ENCODE measurements around the gene TXNRD1. TPM values are rescaled to one million over a fixed set of nuclear protein-coding genes. Genes with fewer than 3 reads are reported as not detected.
"Not testable (repeated sequence)": the region's sequence is repeated elsewhere in the genome, so short reads cannot be mapped to it uniquely, and the experiment has no call there.

TXNRD1 gene
- total RNA-seq, 1 donor from 2014 or later = 82.7 TPM

DNA sequence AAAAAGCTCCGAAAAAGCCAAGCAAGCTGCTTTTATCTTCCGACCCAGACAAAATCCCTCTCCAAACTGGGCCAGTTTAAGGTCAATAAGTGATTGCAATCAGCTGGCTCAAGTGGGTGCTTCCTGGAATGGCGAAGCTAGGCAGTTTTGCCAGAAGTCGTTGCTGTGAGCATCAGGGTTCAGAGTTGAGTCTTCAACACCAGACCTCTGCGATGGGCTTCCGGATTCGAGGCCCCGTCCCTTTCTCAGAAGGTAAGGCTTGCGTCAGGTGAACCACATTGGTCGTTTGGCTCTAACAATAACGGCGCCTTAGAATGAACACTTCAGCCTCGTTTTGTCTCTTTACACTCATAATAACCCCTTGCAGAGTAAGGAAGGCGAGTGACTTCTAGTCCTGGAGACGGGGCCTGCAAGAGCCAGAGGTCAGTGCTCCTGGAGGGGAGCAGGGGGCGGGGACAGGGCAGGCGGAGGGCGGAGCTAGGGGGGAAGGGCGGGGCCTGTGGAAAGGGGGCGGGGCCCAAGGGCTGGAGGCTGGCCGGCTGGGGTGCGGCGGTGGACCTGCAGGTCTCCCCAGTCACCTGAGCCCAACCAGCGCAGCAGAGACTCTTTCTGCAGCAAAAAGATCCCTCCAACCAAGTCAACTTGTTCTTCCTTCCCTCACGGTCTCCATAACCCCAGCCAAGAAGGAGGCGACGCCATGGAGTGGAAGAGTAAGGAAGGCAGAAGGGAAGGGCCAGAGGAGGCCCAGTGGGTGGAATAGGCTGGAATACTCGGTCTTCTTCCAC lies 43.6 kb upstream of the TXNRD1 start:
- peaks cover 3% of the 10 kb centered on the region for H3K27me3 Mint-ChIP-seq (ENCODE audit: low read depth)
- no peak overlapping the region for H3K27ac Mint-ChIP-seq (ENCODE audit: unreplicated experiment)
- TF ChIP-seq, protein P1, sequence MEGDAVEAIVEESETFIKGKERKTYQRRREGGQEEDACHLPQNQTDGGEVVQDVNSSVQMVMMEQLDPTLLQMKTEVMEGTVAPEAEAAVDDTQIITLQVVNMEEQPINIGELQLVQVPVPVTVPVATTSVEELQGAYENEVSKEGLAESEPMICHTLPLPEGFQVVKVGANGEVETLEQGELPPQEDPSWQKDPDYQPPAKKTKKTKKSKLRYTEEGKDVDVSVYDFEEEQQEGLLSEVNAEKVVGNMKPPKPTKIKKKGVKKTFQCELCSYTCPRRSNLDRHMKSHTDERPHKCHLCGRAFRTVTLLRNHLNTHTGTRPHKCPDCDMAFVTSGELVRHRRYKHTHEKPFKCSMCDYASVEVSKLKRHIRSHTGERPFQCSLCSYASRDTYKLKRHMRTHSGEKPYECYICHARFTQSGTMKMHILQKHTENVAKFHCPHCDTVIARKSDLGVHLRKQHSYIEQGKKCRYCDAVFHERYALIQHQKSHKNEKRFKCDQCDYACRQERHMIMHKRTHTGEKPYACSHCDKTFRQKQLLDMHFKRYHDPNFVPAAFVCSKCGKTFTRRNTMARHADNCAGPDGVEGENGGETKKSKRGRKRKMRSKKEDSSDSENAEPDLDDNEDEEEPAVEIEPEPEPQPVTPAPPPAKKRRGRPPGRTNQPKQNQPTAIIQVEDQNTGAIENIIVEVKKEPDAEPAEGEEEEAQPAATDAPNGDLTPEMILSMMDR (IDR thresholded peaks at IDR 0.05) = no peak
- H3K4me1 Mint-ChIP-seq (ENCODE audit: low read depth) = no peaks in the 10 kb centered on the region
- H3K9me3 Mint-ChIP-seq (ENCODE audit: low read depth) = no peaks in the 10 kb centered on the region
- no peak overlapping the region for H3K4me3 Mint-ChIP-seq (ENCODE audit: unreplicated experiment)
- DNase-seq (ENCODE audit: low spot score) = no peak
- H3K36me3 Mint-ChIP-seq (ENCODE audit: low read depth) = no peaks in the 10 kb centered on the region

- Mint-ChIP-seq H3K36me3 (ENCODE audit: low read depth) (no peaks in the 10 kb centered on the region), H3K9me3 (ENCODE audit: low read depth) (no peaks in the 10 kb centered on the region), H3K4me3 (ENCODE audit: unreplicated experiment) (no peak overlapping the region), H3K4me1 (ENCODE audit: low read depth) (peaks cover 5% of the 10 kb centered on the region), H3K27me3 (ENCODE audit: low read depth) (peaks cover 3% of the 10 kb centered on the region), H3K27ac (ENCODE audit: unreplicated experiment) (no peak overlapping the region)
- DNase-seq (ENCODE audit: low spot score) = no peak
- TF ChIP-seq, protein P1 (IDR thresholded peaks at IDR 0.05) = no peak
Observed at GRCh38 chr12:104172570-104172947, 43.0 kb upstream of the TXNRD1 start.

- not testable (repeated sequence) for H3K4me3 Mint-ChIP-seq (ENCODE audit: unreplicated experiment)
Observed at GRCh38 chr12:104173804-104174203, 41.8 kb upstream of the TXNRD1 start.

DNA sequence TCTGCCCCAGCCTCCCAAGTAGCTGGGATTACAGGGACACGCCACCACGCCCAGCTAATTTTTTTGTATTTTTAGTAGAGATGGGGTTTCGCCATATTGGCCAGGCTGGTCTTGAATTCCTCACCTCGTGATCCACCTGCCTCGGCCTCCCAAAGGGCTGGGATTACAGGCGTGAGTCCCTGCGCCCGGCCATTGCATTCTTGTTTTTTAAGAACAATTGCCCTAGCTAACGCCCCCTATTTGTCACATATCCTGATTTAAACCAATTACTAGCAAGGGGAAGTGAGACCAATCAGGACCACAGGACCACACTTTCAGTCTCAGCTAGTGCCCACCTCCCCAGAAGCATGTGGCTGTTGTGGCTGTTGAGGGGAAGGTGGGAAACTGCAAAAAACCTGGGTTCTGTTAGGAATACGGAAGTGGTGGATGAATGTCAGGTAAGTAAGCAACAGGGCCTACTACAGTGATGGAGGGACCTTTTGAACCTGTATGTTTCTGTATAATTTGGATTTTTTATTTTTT lies 39.8 kb upstream of the TXNRD1 start:
- Mint-ChIP-seq H3K4me1 (ENCODE audit: low read depth) (peaks cover 25% of the 10 kb centered on the region), H3K27me3 (ENCODE audit: low read depth) (peaks cover 3% of the 10 kb centered on the region), H3K27ac (ENCODE audit: unreplicated experiment) (no peak overlapping the region), H3K9me3 (ENCODE audit: low read depth) (no peaks in the 10 kb centered on the region), H3K36me3 (ENCODE audit: low read depth) (no peaks in the 10 kb centered on the region), H3K4me3 (ENCODE audit: unreplicated experiment) (no peak overlapping the region)
- DNase-seq (ENCODE audit: low spot score) = no peak
- TF ChIP-seq, protein P1 (IDR thresholded peaks at IDR 0.05) = no peak

More at GRCh38 chr12:104173804-104174203, 41.8 kb upstream of the TXNRD1 start:
- not testable (repeated sequence) for H3K27me3 Mint-ChIP-seq (ENCODE audit: low read depth); H3K27ac Mint-ChIP-seq (ENCODE audit: unreplicated experiment); DNase-seq (ENCODE audit: low spot score); H3K36me3 Mint-ChIP-seq (ENCODE audit: low read depth); H3K9me3 Mint-ChIP-seq (ENCODE audit: low read depth)
- H3K4me1 Mint-ChIP-seq (ENCODE audit: low read depth) = peaks cover 16% of the 10 kb centered on the region

GRCh38 chr12:104177336-104177662 lies 38.3 kb upstream of the TXNRD1 start:
- peaks cover 37% of the 10 kb centered on the region for H3K4me1 Mint-ChIP-seq (ENCODE audit: low read depth)
- DNase-seq (ENCODE audit: low spot score) = no peak
- H3K27me3 Mint-ChIP-seq (ENCODE audit: low read depth) = peaks cover 3% of the 10 kb centered on the region
- TF ChIP-seq, protein P1 (IDR thresholded peaks at IDR 0.05) = no peak
- H3K36me3 Mint-ChIP-seq (ENCODE audit: low read depth) = no peaks in the 10 kb centered on the region
- H3K4me3 Mint-ChIP-seq (ENCODE audit: unreplicated experiment) = no peak overlapping the region
- no peaks in the 10 kb centered on the region for H3K9me3 Mint-ChIP-seq (ENCODE audit: low read depth)
- peak overlapping the region; percentile 30 for H3K27ac Mint-ChIP-seq (ENCODE audit: unreplicated experiment)
